ENCODE results near the gene GALNT2.
A peak's percentile ranks its signal among the peaks of the same experiment; 100 is the strongest.

Gene GALNT2

DNA sequence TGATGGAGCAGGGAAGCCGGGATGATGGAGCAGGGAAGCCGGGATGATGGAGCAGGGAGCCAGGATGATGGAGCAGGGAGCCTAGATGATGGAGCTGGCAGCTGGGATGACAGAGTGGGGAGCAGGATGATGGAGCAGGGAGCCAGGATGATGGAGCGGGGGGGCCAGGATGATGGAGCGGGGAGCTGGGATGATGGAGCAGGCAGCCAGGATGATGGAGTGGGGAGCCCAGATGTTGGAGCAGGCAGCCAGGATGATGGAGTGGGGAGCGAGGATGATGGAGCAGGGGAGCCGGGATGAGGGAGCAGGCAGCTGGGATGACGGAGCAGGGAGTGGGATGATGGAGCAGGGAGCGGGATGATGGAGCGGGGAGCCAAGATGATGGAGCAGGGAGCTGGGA is 16.0 kb downstream of the GALNT2 start:
- Histone ChIP-seq H3K9me3 (ENCODE audit: severe bottlenecking) (peaks cover 12% of the 10 kb centered on the region), H3K36me3 (peaks cover 10% of the 10 kb centered on the region)

DNA sequence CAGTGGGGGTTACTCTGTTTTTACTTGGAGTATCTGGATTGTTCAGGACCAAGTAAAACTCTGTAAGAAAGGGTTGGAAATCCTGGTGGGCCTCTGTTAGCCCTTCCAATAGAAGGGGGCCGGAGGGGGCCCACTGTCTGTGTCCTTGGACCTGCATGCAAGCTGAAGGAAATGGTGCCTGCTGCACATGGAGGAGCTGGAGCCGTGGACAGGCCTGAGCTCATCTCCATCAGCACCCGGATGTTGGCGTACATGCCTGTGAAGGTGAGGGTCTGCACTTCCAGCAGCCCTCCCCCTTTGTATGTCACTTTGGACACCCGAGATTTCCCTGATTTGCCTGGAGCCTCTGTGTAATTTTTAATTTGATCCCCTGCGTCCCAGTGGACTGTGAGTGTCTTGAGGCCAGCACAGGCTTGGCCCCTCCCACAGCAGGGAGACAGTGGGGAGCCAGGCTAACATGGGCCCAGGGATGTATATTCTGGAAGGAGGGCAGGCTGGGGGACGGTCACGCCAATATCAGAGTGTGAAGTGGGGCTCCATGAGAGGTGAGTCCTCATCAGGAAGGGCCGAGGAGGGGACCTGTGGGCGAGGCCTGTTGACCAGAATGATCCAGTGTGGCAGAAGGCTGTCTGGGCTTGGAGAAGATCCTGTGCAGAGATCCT is 16.8 kb downstream of the GALNT2 start:
- H3K27ac ChIP-seq, result peak overlapping the region; percentile 65
- DNase-seq, result no peak
- no peak overlapping the region for H3K4me3 ChIP-seq (ENCODE audit: low read depth, low read length)
- peaks cover 12% of the 10 kb centered on the region for H3K9me3 ChIP-seq (ENCODE audit: severe bottlenecking)
- H3K27me3 ChIP-seq (ENCODE audit: insufficient read depth, low read depth, severe bottlenecking), result no peaks in the 10 kb centered on the region
- TF ChIP-seq, protein P1, sequence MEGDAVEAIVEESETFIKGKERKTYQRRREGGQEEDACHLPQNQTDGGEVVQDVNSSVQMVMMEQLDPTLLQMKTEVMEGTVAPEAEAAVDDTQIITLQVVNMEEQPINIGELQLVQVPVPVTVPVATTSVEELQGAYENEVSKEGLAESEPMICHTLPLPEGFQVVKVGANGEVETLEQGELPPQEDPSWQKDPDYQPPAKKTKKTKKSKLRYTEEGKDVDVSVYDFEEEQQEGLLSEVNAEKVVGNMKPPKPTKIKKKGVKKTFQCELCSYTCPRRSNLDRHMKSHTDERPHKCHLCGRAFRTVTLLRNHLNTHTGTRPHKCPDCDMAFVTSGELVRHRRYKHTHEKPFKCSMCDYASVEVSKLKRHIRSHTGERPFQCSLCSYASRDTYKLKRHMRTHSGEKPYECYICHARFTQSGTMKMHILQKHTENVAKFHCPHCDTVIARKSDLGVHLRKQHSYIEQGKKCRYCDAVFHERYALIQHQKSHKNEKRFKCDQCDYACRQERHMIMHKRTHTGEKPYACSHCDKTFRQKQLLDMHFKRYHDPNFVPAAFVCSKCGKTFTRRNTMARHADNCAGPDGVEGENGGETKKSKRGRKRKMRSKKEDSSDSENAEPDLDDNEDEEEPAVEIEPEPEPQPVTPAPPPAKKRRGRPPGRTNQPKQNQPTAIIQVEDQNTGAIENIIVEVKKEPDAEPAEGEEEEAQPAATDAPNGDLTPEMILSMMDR (IDR thresholded peaks at IDR 0.05; ENCODE audit: low read depth, low read length), result no peak
- peaks cover 10% of the 10 kb centered on the region for H3K36me3 ChIP-seq

More for the DNA sequence above, 16.0 kb downstream of the GALNT2 start:
- Histone ChIP-seq H3K4me3 (ENCODE audit: low read depth, low read length) (no peak overlapping the region), H3K27ac (peak overlapping the region; percentile 80), H3K27me3 (ENCODE audit: insufficient read depth, low read depth, severe bottlenecking) (no peaks in the 10 kb centered on the region)
- TF ChIP-seq, protein P1 (IDR thresholded peaks at IDR 0.05; ENCODE audit: low read depth, low read length), result no peak
- DNase-seq, result no peak

DNA sequence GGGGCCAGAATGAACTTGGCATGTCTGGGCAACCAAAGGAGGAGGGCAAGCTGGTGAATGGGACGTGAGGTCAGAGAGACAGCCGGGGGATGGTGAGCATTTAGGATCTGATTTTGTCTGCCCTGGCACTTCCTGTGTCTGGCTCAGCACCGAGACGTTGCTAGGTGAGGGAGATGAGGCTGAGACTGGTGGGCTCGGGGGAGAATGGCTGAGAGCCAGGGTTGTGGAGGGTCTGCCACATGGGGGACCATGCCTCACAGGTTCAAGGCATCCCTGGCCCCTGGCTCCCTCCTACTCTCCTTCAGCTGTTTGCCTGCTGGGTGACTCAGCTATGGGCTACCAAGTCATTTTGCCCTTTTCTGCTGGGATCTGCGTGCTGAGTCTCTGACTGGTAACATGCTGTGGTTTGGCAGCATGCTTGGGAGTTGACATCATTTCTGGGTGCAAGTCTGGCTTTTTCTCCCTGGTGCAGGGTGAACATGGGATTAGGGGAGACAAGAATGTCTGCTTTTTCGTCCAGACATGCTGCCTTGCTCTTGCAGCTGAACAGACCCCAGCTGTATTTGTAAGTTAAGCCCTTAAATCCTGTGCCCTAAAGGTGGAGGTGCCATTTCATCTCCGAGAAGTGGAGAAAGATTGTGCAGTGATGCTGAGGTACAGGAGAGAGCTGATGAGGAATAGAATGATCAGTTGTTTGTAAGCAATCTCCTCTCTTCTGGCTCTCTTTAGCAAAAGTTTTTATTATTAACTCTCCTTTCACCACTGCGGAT is 17.6 kb downstream of the GALNT2 start:
- TF ChIP-seq, protein P1 (IDR thresholded peaks at IDR 0.05; ENCODE audit: low read depth, low read length), result no peak
- H3K9me3 ChIP-seq (ENCODE audit: severe bottlenecking), result peaks cover 12% of the 10 kb centered on the region
- H3K36me3 ChIP-seq, result peaks cover 10% of the 10 kb centered on the region
- H3K27me3 ChIP-seq (ENCODE audit: insufficient read depth, low read depth, severe bottlenecking), result no peaks in the 10 kb centered on the region
- DNase-seq, result peak; percentile 44
- no peak overlapping the region for H3K4me3 ChIP-seq (ENCODE audit: low read depth, low read length)
- peak overlapping the region; percentile 65 for H3K27ac ChIP-seq

- Histone ChIP-seq H3K4me3 (ENCODE audit: low read depth, low read length) (no peak overlapping the region), H3K36me3 (peaks cover 10% of the 10 kb centered on the region), H3K27ac (peak overlapping the region; percentile 65), H3K9me3 (ENCODE audit: severe bottlenecking) (peaks cover 12% of the 10 kb centered on the region), H3K27me3 (ENCODE audit: insufficient read depth, low read depth, severe bottlenecking) (no peaks in the 10 kb centered on the region)
- DNase-seq, result no peak
- TF ChIP-seq, protein P1 (IDR thresholded peaks at IDR 0.05; ENCODE audit: low read depth, low read length), result no peak
These were observed 18.1 kb downstream of the GALNT2 start for GRCh38 chr1:230085178-230085515.

GRCh38 chr1:230086151-230086550 is 19.1 kb downstream of the GALNT2 start:
- no peak for DNase-seq
- peaks cover 13% of the 10 kb centered on the region for H3K36me3 ChIP-seq
- no peak overlapping the region for H3K27ac ChIP-seq
- H3K4me3 ChIP-seq (ENCODE audit: low read depth, low read length), result no peak overlapping the region
- H3K9me3 ChIP-seq (ENCODE audit: severe bottlenecking), result peaks cover 12% of the 10 kb centered on the region
- TF ChIP-seq, protein P1 (IDR thresholded peaks at IDR 0.05; ENCODE audit: low read depth, low read length), result no peak
- H3K27me3 ChIP-seq (ENCODE audit: insufficient read depth, low read depth, severe bottlenecking), result no peaks in the 10 kb centered on the region
